Panc1 (cell line): ENCODE measurements around the gene SMIM27.

Source experiments
- CTCF ChIP-seq: fragments of 450-650 bp; IDR thresholded peaks from 2 replicates; pipeline ENCODE4 v1.5.1; 2017; ENCODE audit warnings: mild to moderate bottlenecking
- POLR2AphosphoS5 ChIP-seq: IDR thresholded peaks from 2 replicates; pipeline ENCODE4 v1.6.1; 2012; ENCODE audit warnings: mild to moderate bottlenecking, low read depth, low read length, moderate library complexity

DNA sequence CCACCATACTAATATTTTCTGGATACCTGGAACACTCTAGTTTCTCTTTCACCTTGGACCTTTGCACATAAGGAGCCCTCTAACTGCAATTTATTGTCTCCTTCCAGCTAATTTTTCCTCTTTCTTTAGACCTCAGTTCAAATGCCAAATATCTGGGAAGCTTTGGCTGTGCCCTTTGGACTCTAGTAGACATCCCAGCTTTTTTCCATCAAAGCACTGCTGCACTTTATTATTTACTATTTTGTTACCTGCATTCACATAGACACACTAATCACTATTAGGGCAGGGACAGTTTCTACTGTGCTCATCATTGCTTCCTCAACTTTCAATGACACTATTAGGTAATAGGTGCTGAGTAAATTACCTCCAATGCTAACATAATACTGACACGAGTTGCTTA is 28.2 kb upstream of the SMIM27 start:
- TF ChIP-seq CTCF (no peak), POLR2AphosphoS5 (no peak)
